ENCODE results near the gene SAFB. TPM values are rescaled to one million over a fixed set of nuclear protein-coding genes. Genes with fewer than 3 reads are reported as not detected.
"Not testable (repeated sequence)": the region's sequence is repeated elsewhere in the genome, so short reads cannot be mapped to it uniquely, and the experiment has no call there.

The SAFB gene
- total RNA-seq, 2 donors from 2014 or later: 119 to 124 TPM

GRCh38 chr19:5608766-5609165, 14.1 kb upstream of the SAFB start:
- not testable (repeated sequence) for ATAC-seq (replicated peaks); H3K9me3 Mint-ChIP-seq; H3K27ac Mint-ChIP-seq; H3K4me3 Mint-ChIP-seq; H3K27me3 Mint-ChIP-seq
- Mint-ChIP-seq H3K36me3 (ENCODE audit: low read depth) (peaks cover 95% of the 10 kb centered on the region), H3K4me1 (peaks cover 10% of the 10 kb centered on the region)

- H3K27me3 Mint-ChIP-seq: no peaks in the 10 kb centered on the region
- no peak for ATAC-seq (replicated peaks)
- H3K4me3 Mint-ChIP-seq: no peak overlapping the region
- peaks cover 10% of the 10 kb centered on the region for H3K4me1 Mint-ChIP-seq
- no peaks in the 10 kb centered on the region for H3K9me3 Mint-ChIP-seq
- no peak overlapping the region for H3K27ac Mint-ChIP-seq
- peaks cover 95% of the 10 kb centered on the region for H3K36me3 Mint-ChIP-seq (ENCODE audit: low read depth)
Observed at GRCh38 chr19:5609881-5610448, 12.9 kb upstream of the SAFB start.

- Mint-ChIP-seq H3K4me1 (no peaks in the 10 kb centered on the region), H3K36me3 (ENCODE audit: low read depth) (peaks cover 95% of the 10 kb centered on the region), H3K27ac (no peak overlapping the region), H3K9me3 (no peaks in the 10 kb centered on the region), H3K27me3 (no peaks in the 10 kb centered on the region), H3K4me3 (no peak overlapping the region)
- no peak for ATAC-seq (replicated peaks)
Observed at GRCh38 chr19:5612891-5613865, 9.7 kb upstream of the SAFB start.

GRCh38 chr19:5615756-5616327, 7.0 kb upstream of the SAFB start:
- no peak overlapping the region for H3K4me3 Mint-ChIP-seq
- H3K27ac Mint-ChIP-seq: no peak overlapping the region
- H3K27me3 Mint-ChIP-seq: no peaks in the 10 kb centered on the region
- H3K4me1 Mint-ChIP-seq: peaks cover 12% of the 10 kb centered on the region
- peaks cover 95% of the 10 kb centered on the region for H3K36me3 Mint-ChIP-seq (ENCODE audit: low read depth)
- H3K9me3 Mint-ChIP-seq: no peaks in the 10 kb centered on the region
- ATAC-seq (replicated peaks): no peak

GRCh38 chr19:5617080-5617479, 5.8 kb upstream of the SAFB start:
- Mint-ChIP-seq H3K4me3 (no peak overlapping the region), H3K4me1 (peaks cover 18% of the 10 kb centered on the region), H3K36me3 (ENCODE audit: low read depth) (peaks cover 100% of the 10 kb centered on the region), H3K27ac (no peak overlapping the region), H3K27me3 (no peaks in the 10 kb centered on the region), H3K9me3 (no peaks in the 10 kb centered on the region)
- ATAC-seq (replicated peaks): no peak

- Mint-ChIP-seq H3K4me3 (peak overlapping the region; percentile 99), H3K27ac (no peak overlapping the region), H3K27me3 (no peaks in the 10 kb centered on the region), H3K36me3 (ENCODE audit: low read depth) (peaks cover 98% of the 10 kb centered on the region), H3K4me1 (peaks cover 18% of the 10 kb centered on the region), H3K9me3 (no peaks in the 10 kb centered on the region)
- ATAC-seq (replicated peaks): no peak
Observed at GRCh38 chr19:5618591-5618990, 4.3 kb upstream of the SAFB start.

- peaks cover 24% of the 10 kb centered on the region for H3K4me1 Mint-ChIP-seq
- ATAC-seq (replicated peaks): no peak
- peak overlapping the region; percentile 99 for H3K4me3 Mint-ChIP-seq
- H3K36me3 Mint-ChIP-seq (ENCODE audit: low read depth): peaks cover 98% of the 10 kb centered on the region
- H3K27me3 Mint-ChIP-seq: no peaks in the 10 kb centered on the region
- H3K27ac Mint-ChIP-seq: peak overlapping the region; percentile 100
- H3K9me3 Mint-ChIP-seq: no peaks in the 10 kb centered on the region
Observed at GRCh38 chr19:5619946-5620345, 2.9 kb upstream of the SAFB start.

- peaks cover 39% of the 10 kb centered on the region for H3K4me1 Mint-ChIP-seq
- no peak for ATAC-seq (replicated peaks)
- H3K27ac Mint-ChIP-seq: peak overlapping the region; percentile 100
- peak overlapping the region; percentile 99 for H3K4me3 Mint-ChIP-seq
- no peaks in the 10 kb centered on the region for H3K27me3 Mint-ChIP-seq
- H3K9me3 Mint-ChIP-seq: no peaks in the 10 kb centered on the region
- H3K36me3 Mint-ChIP-seq (ENCODE audit: low read depth): peaks cover 98% of the 10 kb centered on the region
Observed at GRCh38 chr19:5621311-5621944, 1.5 kb upstream of the SAFB start.

- no peak for ATAC-seq (replicated peaks)
- peaks cover 98% of the 10 kb centered on the region for H3K36me3 Mint-ChIP-seq (ENCODE audit: low read depth)
- peak overlapping the region; percentile 100 for H3K27ac Mint-ChIP-seq
- H3K9me3 Mint-ChIP-seq: no peaks in the 10 kb centered on the region
- H3K27me3 Mint-ChIP-seq: no peaks in the 10 kb centered on the region
- peaks cover 42% of the 10 kb centered on the region for H3K4me1 Mint-ChIP-seq
- peak overlapping the region; percentile 99 for H3K4me3 Mint-ChIP-seq
Observed at GRCh38 chr19:5621945-5622464, 878 bp upstream of the SAFB start.

- Mint-ChIP-seq H3K27ac (peak overlapping the region; percentile 100), H3K4me3 (peak overlapping the region; percentile 99), H3K4me1 (peaks cover 52% of the 10 kb centered on the region), H3K27me3 (no peaks in the 10 kb centered on the region), H3K36me3 (ENCODE audit: low read depth) (peaks cover 98% of the 10 kb centered on the region), H3K9me3 (no peaks in the 10 kb centered on the region)
- peak; percentile 1 for ATAC-seq (replicated peaks)
Observed at GRCh38 chr19:5623397-5624017, 624 bp downstream of the SAFB start.

- H3K36me3 Mint-ChIP-seq (ENCODE audit: low read depth): peaks cover 98% of the 10 kb centered on the region
- peaks cover 49% of the 10 kb centered on the region for H3K4me1 Mint-ChIP-seq
- ATAC-seq (replicated peaks): no peak
- peak overlapping the region; percentile 99 for H3K4me3 Mint-ChIP-seq
- H3K9me3 Mint-ChIP-seq: no peaks in the 10 kb centered on the region
- H3K27me3 Mint-ChIP-seq: no peaks in the 10 kb centered on the region
- peak overlapping the region; percentile 100 for H3K27ac Mint-ChIP-seq
Observed at GRCh38 chr19:5624018-5624663, 1.3 kb downstream of the SAFB start.

GRCh38 chr19:5624741-5625278, 1.9 kb downstream of the SAFB start:
- Mint-ChIP-seq H3K4me3 (peak overlapping the region; percentile 99), H3K36me3 (ENCODE audit: low read depth) (peaks cover 98% of the 10 kb centered on the region), H3K27ac (peak overlapping the region; percentile 100), H3K27me3 (no peaks in the 10 kb centered on the region), H3K9me3 (no peaks in the 10 kb centered on the region), H3K4me1 (peaks cover 48% of the 10 kb centered on the region)
- no peak for ATAC-seq (replicated peaks)

GRCh38 chr19:5625641-5626040, 2.8 kb downstream of the SAFB start:
- no peaks in the 10 kb centered on the region for H3K9me3 Mint-ChIP-seq
- H3K27me3 Mint-ChIP-seq: no peaks in the 10 kb centered on the region
- H3K27ac Mint-ChIP-seq: peak overlapping the region; percentile 100
- H3K4me1 Mint-ChIP-seq: peaks cover 43% of the 10 kb centered on the region
- ATAC-seq (replicated peaks): no peak
- peak overlapping the region; percentile 99 for H3K4me3 Mint-ChIP-seq
- peaks cover 98% of the 10 kb centered on the region for H3K36me3 Mint-ChIP-seq (ENCODE audit: low read depth)

All from activated T-helper 17 cell treated with anti-CD3 and anti-CD28 coated beads, Interleukin-2, amount 50 U/mL, for 72 hours (primary cell).